ENCODE results near the gene LRP8.

DNA sequence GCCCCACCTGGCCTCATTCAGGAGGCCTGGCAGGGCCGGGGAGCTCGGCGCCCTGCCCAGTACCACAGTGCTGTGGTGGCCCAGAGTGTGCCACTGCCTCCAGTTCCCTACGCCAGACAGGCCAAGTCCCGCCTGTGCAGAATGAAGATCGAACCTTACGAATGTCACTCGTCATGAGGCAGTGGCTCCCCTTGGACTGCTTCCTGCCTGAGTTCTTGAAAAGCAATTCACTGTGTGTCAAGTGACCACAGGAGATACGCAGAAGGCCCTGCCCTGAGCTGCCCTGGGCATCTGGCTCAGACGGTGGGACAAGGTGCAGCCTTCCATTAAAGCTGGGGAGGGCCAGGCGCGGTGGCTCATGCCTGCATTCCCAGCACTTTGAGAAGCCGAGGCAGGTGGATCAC is 49.6 kb upstream of the LRP8 start:
- no peak for TF ChIP-seq POLR2A (IDR thresholded peaks at IDR 0.05; ENCODE audit: low read length)
- no peak for TF ChIP-seq GATA1 (IDR thresholded peaks at IDR 0.05; ENCODE audit: low read depth, low read length)
